GM12878 (cell line): Measurements from ENCODE around the gene TBC1D2B. TPM values are rescaled to one million over a fixed set of nuclear protein-coding genes. Genes with fewer than 3 reads are reported as not detected.

Experiments used
- ATF7 ChIP-seq: fragments of 450-650 bp; IDR thresholded peaks from 2 replicates; pipeline ENCODE4 v1.6.1; 2016; ENCODE audit warnings: low read depth, mild to moderate bottlenecking
- BCL3 ChIP-seq: IDR thresholded peaks from 2 replicates; pipeline ENCODE4 v1.6.1; 2011; ENCODE audit warnings: borderline replicate concordance, low read depth, mild to moderate bottlenecking, moderate library complexity, low read length; ENCODE audit not compliant: insufficient read depth, poor library complexity, severe bottlenecking
- BHLHE40 ChIP-seq, 2 experiments: fragments of 450-650 bp in 1 of 2; IDR thresholded peaks; 2 replicates each; pipeline ENCODE4 v1.6.1; 2011 to 2017; ENCODE audit warnings: low read depth in 2 of 2, borderline replicate concordance in 1 of 2, improper control_type of control experiment in 1 of 2, low read length in 1 of 2, mild to moderate bottlenecking in 1 of 2
- IKZF1 ChIP-seq: fragments of 450-650 bp; conservative IDR thresholded peaks from 2 replicates; pipeline ENCODE4 v1.6.1; 2017; ENCODE audit warnings: antibody characterized with exemption, mild to moderate bottlenecking
- IRF5 ChIP-seq: fragments of 450-650 bp; IDR thresholded peaks from 2 replicates; pipeline ENCODE4 v1.6.1; 2017; ENCODE audit warnings: borderline replicate concordance
- JUNB ChIP-seq: IDR thresholded peaks from 2 replicates; pipeline ENCODE4 v1.6.1; 2016; ENCODE audit warnings: antibody characterized with exemption, mild to moderate bottlenecking
- KAT2A ChIP-seq: conservative IDR thresholded peaks from 2 replicates; pipeline ENCODE4 v1.6.1; 2011; ENCODE audit warnings: low read depth, low read length; ENCODE audit not compliant: control insufficient read depth
- KDM1A ChIP-seq: fragments of 200-600 bp; sonication (generic); IDR thresholded peaks from 2 replicates; pipeline ENCODE4 v1.6.1; 2016; ENCODE audit warnings: borderline replicate concordance
- MLLT1 ChIP-seq: fragments of 450-650 bp; IDR thresholded peaks from 2 replicates; pipeline ENCODE4 v1.6.1; 2016; ENCODE audit warnings: mild to moderate bottlenecking
- MYC ChIP-seq: IDR thresholded peaks from 2 replicates; pipeline ENCODE4 v1.6.1; 2011; ENCODE audit warnings: mild to moderate bottlenecking, low read length, moderate library complexity, inconsistent platforms; ENCODE audit not compliant: insufficient read depth, insufficient replicate concordance, insufficient read length, severe bottlenecking
- NBN ChIP-seq: fragments of 450-650 bp; IDR thresholded peaks from 2 replicates; pipeline ENCODE4 v1.6.1; 2016
- NKRF ChIP-seq: fragments of 450-650 bp; conservative IDR thresholded peaks from 2 replicates; pipeline ENCODE4 v1.6.1; 2017; ENCODE audit warnings: mild to moderate bottlenecking, moderate library complexity
- NR2C1 ChIP-seq: fragments of 450-650 bp; IDR thresholded peaks from 2 replicates; pipeline ENCODE4 v1.6.1; 2017; ENCODE audit warnings: antibody characterized with exemption, mild to moderate bottlenecking, moderate library complexity
- NR2F1 ChIP-seq: fragments of 450-650 bp; conservative IDR thresholded peaks from 2 replicates; pipeline ENCODE4 v1.6.1; 2017; ENCODE audit warnings: mild to moderate bottlenecking
- POLR2AphosphoS5 ChIP-seq: IDR thresholded peaks from 2 replicates; pipeline ENCODE4 v1.6.1; 2011; ENCODE audit warnings: mild to moderate bottlenecking, low read length, inconsistent platforms
- POU2F2 ChIP-seq: IDR thresholded peaks from 3 replicates; pipeline ENCODE4 v1.6.1; 2011; ENCODE audit warnings: low read depth, mild to moderate bottlenecking, low read length, borderline replicate concordance
- RAD51 ChIP-seq: fragments of 450-650 bp; IDR thresholded peaks from 2 replicates; pipeline ENCODE4 v1.6.1; 2016; ENCODE audit warnings: moderate library complexity, mild to moderate bottlenecking, inconsistent platforms
- RUNX3 ChIP-seq: IDR thresholded peaks from 2 replicates; pipeline ENCODE4 v1.6.1; 2012; ENCODE audit warnings: low read length, inconsistent platforms
- SMC3 ChIP-seq: IDR thresholded peaks from 2 replicates; pipeline ENCODE4 v1.6.1; 2011; ENCODE audit warnings: low read length, improper control_type of control experiment, borderline replicate concordance
- SUZ12 ChIP-seq: fragments of 200-600 bp; sonication (generic); IDR thresholded peaks from one replicate; pipeline ENCODE4 v1.6.1; 2018; ENCODE audit warnings: antibody characterized with exemption, mild to moderate bottlenecking; ENCODE audit not compliant: unreplicated experiment
- ZNF207 ChIP-seq: fragments of 450-650 bp; IDR thresholded peaks from 2 replicates; pipeline ENCODE4 v1.6.1; 2014; ENCODE audit warnings: antibody characterized with exemption, mild to moderate bottlenecking, borderline replicate concordance
- ZNF217 ChIP-seq: fragments of 450-650 bp; IDR thresholded peaks from 2 replicates; pipeline ENCODE4 v1.6.1; 2017; ENCODE audit warnings: antibody characterized with exemption, mild to moderate bottlenecking
- polyA plus RNA-seq, 11 experiments: library from polyadenylated mRNA; depleted of rRNA in 4 of 11; unstranded in 6 of 11; stranded (reverse) in 5 of 11; fragments of >200 nt; fragmentation: Nextera tagmentation in 4 of 11; fragmentation: Illumina TruSeq in 1 of 11; extraction: Ambion mirVana in 4 of 11; extraction: Trizol in 1 of 11; gene quantifications; 1 replicate in 1 of 11; 2 replicates in 10 of 11; pipeline versions ENCODE4 v1.2.1 to v1.2.3, GENCODE V29; 2011 to 2016; ENCODE audit warnings: inconsistent platforms in 2 of 11, missing spikeins in 2 of 11, low read depth in 1 of 11
- total RNA-seq, 4 experiments: library from RNA; depleted of rRNA in 3 of 4; stranded (reverse); fragments of >200 nt in 3 of 4; fragmentation: Illumina TruSeq in 1 of 4; extraction: Trizol in 1 of 4; gene quantifications; 2 replicates each; pipeline versions ENCODE4 v1.2.1 to v1.2.3, GENCODE V29; 2013 to 2021

Gene TBC1D2B
- total and polyA plus RNA-seq, 10 of the 15 experiments (the other 5 are each of a cell fraction or from before 2014, with no cell fraction given) = 1.3 to 53.4 (median 19.4) TPM

GRCh38 chr15:78018946-78019644 lies 58.4 kb downstream of the TBC1D2B start (continued):
- TF ChIP-seq KDM1A = no peak
- TF ChIP-seq RAD51 = 0 out of 2 replicates have a peak, but pooled peaks have one; percentile 26
- no peak for TF ChIP-seq MYC
- TF ChIP-seq SMC3 = no peak
- TF ChIP-seq BCL3 = no peak
- no peak for TF ChIP-seq KAT2A
- peak; percentile 49 for TF ChIP-seq ATF7
- TF ChIP-seq BHLHE40 (IDR thresholded peaks at IDR 0.05; ENCODE audit: borderline replicate concordance in 1 of 2, low read depth in 2 of 2, low read length in 1 of 2) = peak; percentile 20 to 49; a peak in 1 of 4 replicates
- TF ChIP-seq JUNB = no peak
- peak; percentile 44; the same call in 1 of the 2 replicates for TF ChIP-seq IKZF1
- no peak for TF ChIP-seq NKRF
- peak; percentile 39; the same call in 1 of the 2 replicates for TF ChIP-seq NBN
- TF ChIP-seq POLR2AphosphoS5 = no peak
- TF ChIP-seq RUNX3 = peak; percentile 73
- TF ChIP-seq NR2F1 = no peak
- TF ChIP-seq NR2C1 = no peak
- no peak for TF ChIP-seq ZNF207
- TF ChIP-seq MLLT1 = peak; percentile 67
- TF ChIP-seq ZNF217 = no peak
- TF ChIP-seq POU2F2 = no peak
- no peak for TF ChIP-seq IRF5
- TF ChIP-seq SUZ12 = no peak
- TF ChIP-seq, all 136 proteins: peak for 13
